NCI-H510A (cell line): Measurements from ENCODE around the gene IGSF21.

ENCODE experiments used
- DNase-seq: peaks from one replicate; lab custom pipeline; 2025; lab: John Stamatoyannopoulos, UW

The IGSF21 gene

DNA sequence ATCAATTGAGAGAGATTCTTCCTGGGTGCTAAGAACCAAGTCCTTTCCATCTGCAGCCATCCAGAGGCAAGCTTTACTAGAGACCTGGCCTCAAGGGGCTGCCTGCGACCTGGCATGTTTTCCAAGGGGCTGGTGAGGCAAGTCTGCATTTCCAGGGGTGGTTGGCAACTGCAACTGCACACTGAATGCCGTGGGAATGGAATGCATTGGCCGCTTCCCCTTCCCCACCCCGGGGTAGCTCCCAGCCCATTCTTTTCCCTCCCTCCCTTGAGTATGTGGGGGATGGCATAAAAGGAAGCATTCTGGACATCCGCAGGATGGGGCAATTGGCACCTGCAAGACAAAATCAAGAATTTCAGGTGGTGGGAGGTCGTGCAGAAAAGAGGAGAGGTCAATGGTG is 155.1 kb downstream of the IGSF21 start:
- no peak for DNase-seq

DNA sequence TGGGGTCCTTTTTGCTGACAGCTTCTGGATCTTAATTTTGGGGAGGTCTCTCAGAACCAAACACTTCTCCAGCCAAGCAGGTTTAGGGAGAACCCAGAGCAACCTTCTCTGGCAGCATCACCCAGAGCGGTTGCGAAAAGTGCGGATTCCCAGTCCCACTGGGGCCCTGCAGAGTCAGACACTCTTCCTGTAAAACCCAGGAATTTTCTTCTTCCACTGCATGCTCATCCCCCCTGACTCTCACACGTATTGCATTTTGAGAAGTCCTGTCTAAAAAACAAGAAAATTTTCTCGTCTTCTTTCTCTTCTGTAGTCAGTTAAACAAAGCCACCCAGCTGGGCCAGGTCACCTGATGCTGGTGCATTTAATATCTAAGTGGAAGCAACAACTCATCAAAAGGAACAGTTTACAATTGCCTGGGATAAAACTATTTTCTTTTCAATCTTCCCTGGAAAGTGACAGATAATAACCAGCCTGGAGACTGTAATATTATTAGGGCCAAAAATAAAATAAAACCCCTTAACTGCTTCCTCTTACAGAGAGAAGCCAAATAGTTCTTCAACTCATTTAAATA is 156.0 kb downstream of the IGSF21 start:
- DNase-seq = no peak

DNA sequence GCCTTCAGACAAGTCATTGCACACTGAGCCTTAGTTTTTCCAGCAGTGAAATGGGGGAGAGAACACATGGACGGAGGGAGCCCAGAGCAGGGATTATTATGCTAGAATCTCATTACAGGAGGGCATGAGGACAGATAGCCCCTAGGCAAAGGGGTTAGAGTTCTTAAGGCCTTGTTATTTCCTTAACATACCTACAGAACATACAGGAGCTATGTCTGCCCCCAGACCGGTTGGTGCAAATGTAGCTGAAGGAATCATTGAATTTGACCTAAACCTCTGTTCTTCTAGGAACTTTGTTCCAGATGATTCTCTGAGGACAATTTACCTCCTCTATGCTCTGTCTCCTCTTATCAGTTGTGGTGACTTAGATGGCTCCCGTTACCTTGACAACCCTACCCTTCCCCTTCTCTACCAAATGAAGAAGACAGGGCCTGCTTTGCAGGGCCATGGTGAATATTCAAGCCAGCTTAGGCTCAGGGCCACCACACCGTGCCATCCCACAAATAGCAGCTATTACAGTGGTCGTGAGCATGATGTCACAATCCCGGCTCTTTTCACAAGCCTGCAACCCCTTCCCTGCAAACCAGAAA is 156.9 kb downstream of the IGSF21 start:
- DNase-seq = no peak

DNA sequence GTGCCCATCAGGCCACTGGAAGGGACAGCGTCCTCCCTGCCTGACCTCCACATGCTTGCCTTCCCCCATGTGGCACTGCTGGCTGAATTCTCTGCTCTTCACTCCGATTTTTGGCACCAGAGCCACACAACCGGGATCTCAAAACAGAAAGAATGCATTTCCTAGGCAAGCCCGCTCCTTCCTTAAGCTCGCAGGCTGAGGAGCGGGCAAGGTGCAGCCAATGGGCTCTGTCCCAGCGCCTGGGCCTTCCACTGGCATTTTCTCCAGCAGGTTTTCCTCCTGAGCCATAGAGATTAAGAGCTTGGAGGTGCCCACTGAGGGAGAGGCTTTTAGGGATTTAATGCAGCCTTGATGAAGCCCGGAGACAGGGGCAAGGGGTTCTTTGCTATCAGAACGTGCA is 158.0 kb downstream of the IGSF21 start:
- no peak for DNase-seq

DNA sequence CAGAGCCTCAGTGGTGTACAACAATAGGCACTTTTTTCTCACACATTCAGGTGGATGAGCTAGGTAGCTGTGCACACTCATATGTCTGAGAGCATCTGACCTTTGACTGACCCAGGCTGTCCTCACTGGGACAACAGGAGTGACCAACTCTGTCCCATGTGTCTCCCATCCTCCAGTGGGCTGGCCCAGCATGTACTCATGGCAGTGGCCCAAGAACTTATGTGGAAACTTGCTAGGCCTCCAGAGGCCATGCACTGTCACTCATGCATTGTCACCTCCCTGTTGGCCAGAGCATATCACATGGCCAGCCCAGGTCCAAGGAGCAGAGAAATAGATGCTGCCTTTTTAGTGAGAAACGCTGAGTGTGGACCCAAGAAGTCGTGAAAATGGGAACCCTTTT is 158.8 kb downstream of the IGSF21 start:
- no peak for DNase-seq

DNA sequence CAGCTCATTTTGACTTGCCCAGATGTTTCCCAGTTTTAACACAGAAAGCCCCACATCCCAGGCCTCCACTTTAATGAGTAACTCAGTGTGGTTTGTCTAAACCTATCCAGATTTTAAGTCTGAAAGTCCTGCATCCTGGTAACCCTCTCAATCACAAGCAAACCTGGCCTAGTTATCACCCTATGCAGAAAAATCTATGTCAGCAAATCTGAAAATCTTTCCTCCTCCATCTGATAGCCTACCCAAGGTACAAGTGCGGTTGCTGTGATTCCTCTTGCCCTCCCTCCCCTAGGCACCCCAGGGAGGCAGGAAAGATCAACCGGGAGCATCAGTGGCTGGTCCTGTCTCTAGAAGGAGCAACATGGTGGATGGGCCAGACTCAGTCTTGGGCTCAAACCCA is 163.7 kb downstream of the IGSF21 start:
- no peak for DNase-seq

DNA sequence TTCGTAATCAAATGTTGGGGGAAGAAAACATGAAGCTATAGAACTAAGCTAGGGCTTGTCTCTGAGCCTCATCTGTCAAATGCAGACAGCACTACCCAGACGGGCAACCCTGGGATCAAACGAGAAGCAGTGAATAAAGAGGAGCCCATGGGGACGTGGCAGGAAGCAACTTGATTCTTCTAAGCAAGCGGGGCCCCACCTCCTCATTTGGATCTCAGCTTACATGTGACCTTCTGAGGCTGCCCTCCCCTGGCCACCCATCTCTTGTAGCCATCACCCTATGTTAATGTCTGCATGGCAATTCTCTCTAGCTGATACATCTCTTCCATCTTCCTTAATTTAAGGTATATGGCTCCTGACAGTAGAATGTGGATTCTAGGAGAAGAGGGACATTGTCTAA is 171.3 kb downstream of the IGSF21 start:
- no peak for DNase-seq

DNA sequence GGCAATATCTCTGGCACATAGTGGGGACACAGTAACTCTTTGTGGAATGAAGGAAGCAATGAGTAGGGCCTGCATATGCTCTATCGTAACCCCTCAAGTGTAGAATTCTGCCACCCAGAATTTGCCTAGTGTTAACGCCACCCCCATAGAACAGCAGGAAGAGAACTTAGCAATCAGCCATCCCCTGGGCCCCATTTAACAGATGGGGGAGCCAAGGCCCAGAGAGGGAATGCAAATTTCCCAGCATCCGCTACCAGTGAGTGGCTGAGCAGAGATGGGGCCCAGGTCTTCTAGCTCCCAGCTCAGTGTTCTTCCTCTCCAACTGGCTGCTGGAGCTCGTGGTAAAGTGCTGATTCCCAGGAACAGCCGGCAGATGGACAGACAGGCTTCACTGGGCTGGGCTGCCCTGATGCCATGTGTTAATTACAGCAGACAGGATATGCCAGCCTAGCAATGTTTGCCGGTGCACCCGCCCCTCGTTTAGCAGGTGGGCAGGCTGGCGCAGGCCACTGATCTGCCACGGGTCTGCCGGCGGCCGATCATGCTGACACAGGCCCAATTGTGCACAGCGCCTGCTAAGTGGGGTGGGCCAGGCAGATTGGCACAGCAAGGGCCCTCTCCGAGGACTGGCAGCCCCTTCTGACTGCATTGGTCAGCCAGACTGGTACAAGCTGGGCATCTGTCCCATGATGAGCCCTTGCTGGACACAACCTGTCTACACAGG is 171.9 kb downstream of the IGSF21 start:
- DNase-seq = peak; percentile 37

DNA sequence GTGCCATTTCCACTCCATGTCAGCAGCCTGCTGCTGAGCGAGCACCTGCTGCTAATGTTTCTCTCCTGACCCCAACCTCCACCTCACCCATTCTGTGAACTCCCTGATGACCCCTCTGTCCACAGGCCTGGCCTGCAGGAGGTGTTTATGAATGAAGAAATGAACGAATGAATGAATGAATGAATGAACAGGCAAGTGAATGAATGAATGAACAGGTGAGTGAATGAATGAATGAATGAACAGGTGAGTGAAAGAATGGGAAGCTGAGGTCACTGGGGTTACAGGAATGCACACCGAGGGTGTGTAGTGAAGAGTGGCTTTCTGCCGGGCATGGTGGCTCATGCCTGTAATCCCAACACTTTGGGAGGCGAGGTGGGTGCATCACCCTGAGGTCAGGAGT is 173.4 kb downstream of the IGSF21 start:
- DNase-seq = no peak

DNA sequence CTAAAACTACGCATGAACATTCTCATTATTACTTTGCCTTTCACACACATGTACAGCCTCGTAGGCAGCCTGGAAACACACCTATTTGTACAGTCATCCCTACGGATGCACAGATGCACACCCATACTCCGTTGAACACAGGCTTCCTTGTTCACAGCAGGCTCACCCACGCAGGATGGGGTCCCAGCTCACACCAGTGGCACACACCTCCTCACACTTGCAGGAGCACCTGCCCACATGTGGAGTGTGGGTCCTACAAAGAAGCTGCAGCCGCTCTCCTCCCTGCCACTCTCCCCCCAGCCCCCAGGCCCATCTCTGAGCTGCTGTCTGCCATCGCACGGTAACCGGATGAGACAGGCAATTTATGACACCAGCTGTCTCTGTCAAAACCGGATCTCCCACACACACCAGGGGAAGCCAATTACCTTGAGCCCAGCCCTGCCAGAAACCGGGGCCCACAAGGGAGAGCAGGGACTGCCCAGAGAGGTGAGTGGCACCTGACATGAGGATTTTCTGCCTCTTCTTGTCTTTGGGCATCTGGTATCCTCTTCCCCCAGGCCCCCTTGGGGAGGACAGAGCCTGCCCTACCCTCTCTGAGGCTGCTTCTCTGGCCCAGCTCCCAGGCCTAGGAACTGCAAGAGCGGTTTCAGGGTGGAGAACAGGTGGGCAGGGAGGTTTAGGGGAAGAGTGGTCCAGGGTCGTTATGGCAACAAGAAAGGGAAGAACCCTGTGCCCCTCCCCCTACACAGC is 175.4 kb downstream of the IGSF21 start:
- DNase-seq = peak; percentile 73

DNA sequence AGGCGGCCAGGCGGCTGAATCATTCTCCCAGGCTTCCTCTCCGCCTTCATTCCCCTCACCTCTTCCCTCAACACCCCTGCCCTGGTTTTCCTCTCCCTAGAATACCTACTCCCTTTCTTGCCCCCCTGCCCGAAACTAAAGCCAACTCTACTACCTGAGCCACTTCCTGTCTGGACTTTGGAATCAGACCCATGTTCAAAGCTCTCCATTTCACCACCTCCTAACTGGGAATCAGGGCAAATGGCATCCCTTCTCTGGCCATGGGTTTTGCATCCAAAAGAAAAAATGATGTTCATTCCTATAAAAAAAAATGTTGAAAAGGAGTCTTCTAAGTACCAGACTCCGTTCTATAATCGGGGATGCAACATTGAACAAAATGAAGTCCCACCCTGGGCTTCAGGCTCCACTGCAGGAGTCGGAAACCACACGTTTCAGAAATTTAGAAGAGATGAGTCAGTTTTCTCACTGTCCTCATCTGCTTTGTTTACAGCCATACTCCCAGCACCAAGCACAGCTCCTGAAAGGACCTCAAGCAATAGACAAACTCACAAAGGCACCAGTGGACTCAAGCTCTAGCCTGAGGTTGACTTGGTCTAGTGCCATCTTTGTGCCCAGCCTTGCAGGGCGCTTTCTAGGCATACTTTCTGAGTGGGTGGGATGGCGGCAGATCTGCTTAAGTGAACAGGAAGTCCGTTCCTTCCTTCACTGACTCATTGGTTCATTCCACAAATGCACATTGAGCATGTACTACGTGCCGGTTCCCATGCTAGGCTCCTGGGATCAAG is 176.2 kb downstream of the IGSF21 start:
- DNase-seq = no peak

DNA sequence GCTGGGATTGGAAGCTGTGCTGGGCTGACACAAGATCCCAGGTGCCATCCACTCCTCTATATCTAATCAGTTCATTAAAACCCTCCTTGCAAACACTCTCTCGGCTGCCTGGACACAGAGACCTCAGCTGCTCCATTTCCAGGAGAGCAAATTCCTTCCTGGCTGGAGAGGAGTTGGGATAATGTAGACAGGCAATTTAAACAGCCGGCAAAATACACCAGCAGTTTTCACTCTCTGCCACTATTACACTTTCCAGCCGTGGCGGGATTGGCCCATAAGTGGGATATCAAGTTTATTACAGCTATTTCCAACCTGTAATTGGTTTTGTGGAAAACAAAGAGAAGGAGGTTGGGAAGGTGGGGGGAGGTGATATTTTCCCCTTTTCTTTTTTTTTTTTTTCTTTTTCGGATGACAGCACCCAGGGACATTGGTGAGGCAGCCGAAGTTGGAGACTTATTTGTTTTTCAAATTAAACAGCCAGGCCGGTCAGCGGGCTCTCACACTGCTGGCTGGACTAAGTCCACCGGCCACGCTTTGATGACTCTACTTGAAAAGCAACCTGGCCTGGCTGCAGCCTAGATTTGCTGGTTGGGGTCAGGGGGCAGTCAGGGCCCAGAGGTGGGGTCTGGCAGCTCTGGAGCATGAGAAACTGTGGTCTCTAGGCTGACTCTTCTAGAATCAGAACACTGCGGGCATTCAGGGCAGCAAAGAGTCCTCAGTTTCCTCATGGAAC is 177.4 kb downstream of the IGSF21 start:
- DNase-seq = no peak

DNA sequence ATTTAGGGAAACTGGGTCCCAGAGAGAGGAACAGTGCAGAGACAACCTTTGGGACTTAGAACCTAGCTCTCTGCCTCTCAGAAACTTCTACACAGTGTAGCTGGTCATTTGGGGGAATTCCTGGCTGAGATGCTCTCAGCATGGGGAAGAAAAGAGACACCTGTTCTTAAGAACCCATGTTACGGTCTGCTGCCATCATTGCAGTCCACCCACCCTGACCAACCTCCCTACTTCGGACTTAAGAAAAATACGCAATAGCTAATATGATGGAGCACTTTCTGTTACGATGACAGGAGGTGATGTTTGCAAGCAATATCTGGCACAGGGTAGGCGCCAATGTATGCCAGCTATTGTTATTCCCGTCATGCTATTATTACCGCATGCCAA is 177.9 kb downstream of the IGSF21 start:
- no peak for DNase-seq

DNA sequence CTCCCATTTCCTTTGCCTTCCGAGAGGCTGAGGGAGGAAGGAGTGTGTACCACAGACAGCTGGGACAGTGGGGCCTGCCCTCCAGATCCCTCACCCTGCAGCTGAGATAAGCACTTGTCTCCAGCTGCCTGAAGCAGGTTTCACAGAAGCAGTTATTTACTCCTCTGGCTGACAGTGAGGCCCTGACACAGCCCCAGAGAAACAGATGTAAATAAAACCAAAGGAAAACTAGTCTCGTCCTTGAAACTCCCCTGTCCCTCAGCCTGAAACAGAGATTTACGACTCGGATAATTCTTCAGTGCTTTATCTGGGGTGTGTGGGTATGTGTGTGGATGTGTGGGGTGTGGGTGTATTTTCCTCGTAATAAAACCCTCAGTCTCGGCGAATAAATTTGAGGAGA is 181.1 kb downstream of the IGSF21 start:
- DNase-seq = peak; percentile 65

DNA sequence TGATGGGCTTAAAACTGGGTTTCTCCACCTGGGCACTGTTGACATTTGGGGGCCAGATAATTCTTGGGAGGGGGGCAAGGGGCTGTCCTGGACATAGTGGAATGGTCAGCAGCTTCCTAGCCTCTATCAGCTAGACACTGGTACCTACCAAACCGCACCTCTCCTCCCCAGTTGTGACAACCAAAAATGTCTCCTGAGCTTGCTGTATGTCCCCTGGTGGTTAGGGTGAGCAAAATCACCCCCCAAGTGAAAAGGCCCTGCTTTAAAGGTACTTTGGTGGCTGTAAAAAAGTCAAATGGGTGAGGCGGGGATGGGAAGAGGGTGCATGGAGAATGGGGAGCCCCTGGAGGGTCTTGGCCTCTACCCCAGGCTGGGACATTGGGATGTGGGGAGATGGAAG is 182.0 kb downstream of the IGSF21 start:
- DNase-seq = no peak

DNA sequence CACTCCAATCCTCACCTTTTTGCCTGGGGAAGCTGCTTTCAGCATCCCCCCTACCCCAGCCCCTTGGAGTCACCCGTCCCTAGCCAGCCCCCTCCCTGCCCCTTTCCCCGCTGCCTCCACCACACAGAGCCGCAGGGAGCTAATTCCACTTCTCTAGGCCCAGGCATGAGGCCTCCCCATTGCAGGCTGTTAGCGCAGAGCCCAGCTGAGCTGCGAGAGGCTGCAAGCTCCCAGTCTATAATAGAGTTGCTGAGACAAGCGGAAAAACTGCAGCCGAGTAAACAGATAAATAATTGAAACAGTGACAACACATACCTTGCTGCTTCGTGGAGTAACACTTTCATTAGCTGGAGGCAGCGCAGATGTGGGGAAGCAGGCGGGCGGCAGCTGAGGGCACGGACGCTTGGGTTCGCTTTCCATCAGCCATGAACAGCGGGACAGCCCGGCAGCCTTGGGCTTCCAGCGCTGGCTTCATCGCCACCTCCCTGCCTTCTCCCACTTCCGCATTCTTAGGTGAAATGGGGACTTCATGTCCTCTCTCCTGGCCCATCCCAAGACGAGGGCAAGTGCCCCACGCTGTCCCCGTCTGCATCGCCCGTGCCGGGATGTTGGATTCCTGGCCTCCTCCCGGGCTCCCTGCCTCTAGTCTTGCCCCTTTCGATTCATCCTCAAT is 183.3 kb downstream of the IGSF21 start:
- no peak for DNase-seq

DNA sequence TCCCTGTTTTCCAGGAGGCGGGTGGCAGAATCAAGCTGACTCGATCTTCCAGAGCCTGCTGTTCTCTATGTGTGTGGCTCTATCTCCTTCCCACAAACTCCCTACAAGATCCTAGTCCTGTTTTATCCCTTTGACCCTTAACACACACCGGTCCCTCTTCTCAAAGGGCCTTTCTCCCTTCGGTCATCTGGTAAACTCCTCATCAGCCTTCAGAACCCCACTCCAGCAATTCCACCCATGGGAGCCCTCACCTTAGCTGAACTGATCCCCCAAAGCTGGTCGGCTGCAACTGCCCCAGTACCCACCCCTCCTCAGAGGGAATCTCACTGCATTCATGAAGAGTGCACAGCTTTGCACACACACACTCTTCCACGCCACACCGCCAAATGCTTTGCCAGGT is 184.9 kb downstream of the IGSF21 start:
- no peak for DNase-seq

DNA sequence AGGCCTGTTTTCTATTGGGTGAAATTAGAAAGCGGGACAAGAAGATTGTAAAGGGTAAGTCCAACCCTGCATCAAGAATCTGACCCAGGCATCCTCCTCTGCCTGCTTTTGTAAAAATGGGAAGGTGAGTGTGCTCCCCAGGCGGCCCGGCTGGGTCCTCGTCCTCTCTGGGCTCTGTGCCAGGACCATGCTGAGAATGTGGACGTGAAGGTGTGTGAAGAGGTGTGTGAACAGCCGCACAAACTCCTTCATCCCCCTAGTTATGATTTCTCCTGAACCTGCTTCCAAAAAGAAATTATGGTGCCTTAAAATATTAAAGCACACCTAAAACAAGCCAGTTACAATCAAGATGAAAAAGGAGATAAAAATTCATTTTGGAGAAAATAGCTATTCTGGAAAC is 185.7 kb downstream of the IGSF21 start:
- DNase-seq = peak; percentile 50

DNA sequence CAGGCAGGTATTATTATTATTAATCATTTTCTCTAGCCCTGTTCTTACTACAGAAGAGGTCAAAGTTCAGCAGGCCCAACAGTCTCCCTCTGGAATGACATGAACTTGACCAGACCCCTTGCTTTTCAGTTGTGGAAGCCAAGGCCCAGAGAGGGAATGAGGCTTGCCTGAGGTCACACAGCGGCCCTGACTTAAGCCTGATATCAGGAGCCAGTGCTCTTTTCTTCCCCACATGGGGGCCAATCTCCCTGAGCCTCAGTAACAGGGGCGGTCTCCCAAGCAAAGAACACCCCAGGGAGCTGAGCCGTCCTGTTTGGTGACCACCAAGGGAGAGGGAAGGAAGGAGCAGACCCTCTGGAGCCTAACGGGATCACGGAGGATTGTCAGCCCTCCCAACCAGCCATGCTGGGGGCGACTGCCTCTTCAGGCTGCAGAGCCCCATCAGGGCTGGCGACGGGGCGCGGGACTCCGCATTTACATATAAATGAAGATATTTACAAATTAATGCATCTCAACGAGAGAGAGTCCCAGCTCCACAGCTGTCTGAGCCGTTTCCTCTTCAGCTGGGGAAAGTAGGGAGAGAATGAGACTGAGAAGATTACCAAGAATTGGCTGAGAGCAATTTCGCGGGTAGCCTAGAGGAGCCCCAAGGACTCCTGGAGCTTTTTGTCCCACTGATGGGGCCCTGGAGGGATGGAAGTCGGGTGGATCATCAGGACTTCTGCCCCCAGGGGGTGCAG is 187.0 kb downstream of the IGSF21 start:
- DNase-seq = no peak
